SU-DHL-6 (cell line): ENCODE results near the gene CTNND2.

Experiments used
- H2AFZ ChIP-seq: fragments of 200-600 bp; sonication (generic); 2 replicates; pipeline ENCODE4 v1.6.1; 2014; ENCODE audit warnings: low read depth, mild to moderate bottlenecking, moderate library complexity, mixed read lengths, antibody characterized with exemption, low read length; ENCODE audit not compliant: severe bottlenecking
- H3F3A ChIP-seq: fragments of 200-600 bp; shearing (Covaris generic); 2 replicates; pipeline ENCODE4 v1.6.0; 2016; ENCODE audit warnings: antibody characterized with exemption, mild to moderate bottlenecking; ENCODE audit not compliant: insufficient read depth
- H3K27ac ChIP-seq: fragments of 200-600 bp; sonication (generic); 2 replicates; pipeline ENCODE4 v1.5.1; 2016; ENCODE audit warnings: low read depth, mild to moderate bottlenecking, low read length, moderate library complexity, mixed read lengths
- H3K27me3 ChIP-seq: fragments of 200-600 bp; sonication (generic), shearing (Covaris generic); 2 replicates; pipeline ENCODE4 v1.6.0; 2014; ENCODE audit warnings: mild to moderate bottlenecking, low read length
- H3K36me3 ChIP-seq: fragments of 200-600 bp; sonication (generic); 2 replicates; pipeline ENCODE4 v1.6.1; 2014; ENCODE audit warnings: mild to moderate bottlenecking, low read length, mixed read lengths
- H3K4me2 ChIP-seq: fragments of 300-600, 200-600 bp; shearing (Covaris generic), sonication (generic); 2 replicates; pipeline ENCODE4 v1.6.0; 2014; ENCODE audit warnings: low read length, low read depth, mild to moderate bottlenecking; ENCODE audit not compliant: poor library complexity, severe bottlenecking
- H3K4me3 ChIP-seq: fragments of 200-600 bp; sonication (generic); 2 replicates; pipeline ENCODE4 v1.5.1; 2014; ENCODE audit warnings: antibody characterized with exemption, low read length, mild to moderate bottlenecking, mixed read lengths; ENCODE audit not compliant: insufficient read depth, poor library complexity, severe bottlenecking
- H3K79me2 ChIP-seq: fragments of 200-600 bp; sonication (generic); 2 replicates; pipeline ENCODE4 v1.6.1; 2014; ENCODE audit warnings: mild to moderate bottlenecking, low read length, moderate library complexity; ENCODE audit not compliant: insufficient read depth
- H3K9ac ChIP-seq: fragments of 200-600 bp; sonication (generic); 2 replicates; pipeline ENCODE4 v1.7.0; 2014; ENCODE audit warnings: mild to moderate bottlenecking, low read length
- H3K9me2 ChIP-seq: fragments of 200-600 bp; sonication (generic); replicated peaks from 2 replicates; pipeline ENCODE4 v1.6.1; 2014; ENCODE audit warnings: low read length; ENCODE audit not compliant: insufficient read depth
- H3K9me3 ChIP-seq: fragments of 200-600 bp; sonication (generic); 2 replicates; pipeline ENCODE4 v1.6.1; 2014; ENCODE audit warnings: low read length, mixed read lengths; ENCODE audit not compliant: insufficient read depth
- H4K20me1 ChIP-seq: fragments of 200-600 bp; sonication (generic); 2 replicates; pipeline ENCODE4 v1.6.1; 2014; ENCODE audit warnings: low read depth, mild to moderate bottlenecking, antibody characterized with exemption, low read length, moderate library complexity, mixed read lengths
- EZH2phosphoT487 ChIP-seq: fragments of 200-600 bp; sonication (generic), shearing (Covaris generic); conservative IDR thresholded peaks from 2 replicates; pipeline ENCODE4 v1.6.1; 2018; ENCODE audit warnings: mild to moderate bottlenecking, antibody characterized with exemption, low read length, moderate library complexity, mixed read lengths
- TF ChIP-seq, protein P1 (sequence below): fragments of 200-600 bp; sonication (generic); IDR thresholded peaks from one replicate; pipeline ENCODE4 v1.5.1; 2017; ENCODE audit warnings: antibody characterized with exemption, mild to moderate bottlenecking, low read length, moderate library complexity; ENCODE audit not compliant: insufficient read depth, poor library complexity, severe bottlenecking

Gene CTNND2

DNA sequence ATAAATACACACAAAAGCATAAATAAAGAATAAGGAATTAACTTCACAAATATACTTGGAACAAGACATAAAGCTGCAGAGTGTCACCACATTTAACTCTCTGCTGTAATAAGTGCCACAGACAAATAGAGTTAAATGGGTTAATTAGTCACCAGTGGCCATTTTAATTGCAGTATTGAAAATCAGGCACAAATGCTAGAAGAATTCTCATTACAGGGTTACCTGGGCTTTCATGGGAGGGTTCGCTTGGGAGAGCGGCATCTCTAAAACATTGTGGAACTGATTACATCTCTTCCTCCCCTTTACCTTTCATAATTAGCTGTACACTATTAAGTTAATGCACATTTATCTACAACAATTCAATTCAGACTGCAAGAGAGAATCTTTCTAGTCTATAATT, 637.9 kb downstream of the CTNND2 start:
- no peak overlapping the region for H3K27ac ChIP-seq
- H3F3A ChIP-seq, result no peaks in the 10 kb centered on the region
- no peaks in the 10 kb centered on the region for H3K36me3 ChIP-seq
- TF ChIP-seq EZH2phosphoT487, result no peak
- TF ChIP-seq, protein P1, sequence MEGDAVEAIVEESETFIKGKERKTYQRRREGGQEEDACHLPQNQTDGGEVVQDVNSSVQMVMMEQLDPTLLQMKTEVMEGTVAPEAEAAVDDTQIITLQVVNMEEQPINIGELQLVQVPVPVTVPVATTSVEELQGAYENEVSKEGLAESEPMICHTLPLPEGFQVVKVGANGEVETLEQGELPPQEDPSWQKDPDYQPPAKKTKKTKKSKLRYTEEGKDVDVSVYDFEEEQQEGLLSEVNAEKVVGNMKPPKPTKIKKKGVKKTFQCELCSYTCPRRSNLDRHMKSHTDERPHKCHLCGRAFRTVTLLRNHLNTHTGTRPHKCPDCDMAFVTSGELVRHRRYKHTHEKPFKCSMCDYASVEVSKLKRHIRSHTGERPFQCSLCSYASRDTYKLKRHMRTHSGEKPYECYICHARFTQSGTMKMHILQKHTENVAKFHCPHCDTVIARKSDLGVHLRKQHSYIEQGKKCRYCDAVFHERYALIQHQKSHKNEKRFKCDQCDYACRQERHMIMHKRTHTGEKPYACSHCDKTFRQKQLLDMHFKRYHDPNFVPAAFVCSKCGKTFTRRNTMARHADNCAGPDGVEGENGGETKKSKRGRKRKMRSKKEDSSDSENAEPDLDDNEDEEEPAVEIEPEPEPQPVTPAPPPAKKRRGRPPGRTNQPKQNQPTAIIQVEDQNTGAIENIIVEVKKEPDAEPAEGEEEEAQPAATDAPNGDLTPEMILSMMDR, result no peak
- no peaks in the 10 kb centered on the region for H3K27me3 ChIP-seq
- H3K4me2 ChIP-seq, result no peak overlapping the region
- H4K20me1 ChIP-seq, result no peaks in the 10 kb centered on the region
- no peaks in the 10 kb centered on the region for H3K9me3 ChIP-seq
- no peak overlapping the region for H3K4me3 ChIP-seq
- H3K9ac ChIP-seq, result no peak overlapping the region
- no peak overlapping the region for H2AFZ ChIP-seq
- H3K79me2 ChIP-seq, result no peaks in the 10 kb centered on the region
- H3K9me2 ChIP-seq, result no peaks in the 10 kb centered on the region

DNA sequence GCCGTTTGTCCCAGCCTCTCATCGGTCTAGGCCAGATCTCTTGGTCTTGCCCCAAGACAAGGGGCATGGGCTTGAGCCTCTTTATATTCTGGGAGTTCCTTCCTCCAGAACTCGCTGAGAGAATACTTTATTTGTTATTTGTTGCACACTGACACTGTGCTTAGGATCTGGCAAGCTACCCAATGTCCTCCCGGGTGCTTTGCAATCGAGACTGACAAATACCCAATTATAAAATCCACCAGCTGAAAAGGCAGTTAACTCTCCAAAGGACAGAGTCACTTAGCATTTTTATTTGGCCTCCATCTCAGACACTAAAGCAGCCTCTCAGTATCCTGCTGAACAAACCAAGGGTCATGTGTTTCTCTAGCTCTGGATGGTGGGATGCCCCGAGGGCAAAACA, 643.0 kb downstream of the CTNND2 start:
- Histone ChIP-seq H3K36me3 (no peaks in the 10 kb centered on the region), H3K27ac (no peak overlapping the region), H3K4me2 (no peak overlapping the region), H3K9me3 (no peaks in the 10 kb centered on the region), H3K4me3 (no peak overlapping the region), H3K9ac (no peak overlapping the region), H4K20me1 (no peaks in the 10 kb centered on the region), H2AFZ (no peak overlapping the region), H3K79me2 (no peaks in the 10 kb centered on the region), H3F3A (no peaks in the 10 kb centered on the region), H3K9me2 (no peaks in the 10 kb centered on the region), H3K27me3 (no peaks in the 10 kb centered on the region)
- TF ChIP-seq, protein P1, result no peak
- no peak for TF ChIP-seq EZH2phosphoT487

DNA sequence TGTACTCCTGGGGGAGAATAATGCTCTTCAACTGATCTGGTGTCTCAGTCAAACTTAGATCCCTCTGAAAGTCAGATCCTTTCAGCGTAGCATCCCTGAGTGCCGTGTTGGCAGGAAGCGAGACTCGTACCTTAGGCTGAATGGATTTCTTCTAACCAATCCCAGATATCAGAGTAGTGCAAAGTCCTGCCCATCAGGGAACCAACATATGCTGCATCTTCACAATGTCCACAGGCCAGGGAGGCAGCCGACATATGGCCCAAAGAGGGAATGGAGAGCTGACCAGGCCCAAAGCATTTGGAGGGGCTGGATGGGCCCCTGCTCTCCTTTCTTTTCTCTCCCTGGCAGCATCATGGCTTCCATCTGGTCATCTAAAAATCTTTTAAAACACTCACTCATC, 646.2 kb downstream of the CTNND2 start:
- Histone ChIP-seq H3K36me3 (no peaks in the 10 kb centered on the region), H2AFZ (no peak overlapping the region), H3K9me3 (no peaks in the 10 kb centered on the region), H3K4me2 (no peak overlapping the region), H3F3A (no peaks in the 10 kb centered on the region), H4K20me1 (no peaks in the 10 kb centered on the region), H3K79me2 (no peaks in the 10 kb centered on the region), H3K27me3 (no peaks in the 10 kb centered on the region), H3K9me2 (no peaks in the 10 kb centered on the region), H3K4me3 (no peak overlapping the region), H3K27ac (no peak overlapping the region), H3K9ac (no peak overlapping the region)
- TF ChIP-seq, protein P1, result no peak
- TF ChIP-seq EZH2phosphoT487, result no peak

DNA sequence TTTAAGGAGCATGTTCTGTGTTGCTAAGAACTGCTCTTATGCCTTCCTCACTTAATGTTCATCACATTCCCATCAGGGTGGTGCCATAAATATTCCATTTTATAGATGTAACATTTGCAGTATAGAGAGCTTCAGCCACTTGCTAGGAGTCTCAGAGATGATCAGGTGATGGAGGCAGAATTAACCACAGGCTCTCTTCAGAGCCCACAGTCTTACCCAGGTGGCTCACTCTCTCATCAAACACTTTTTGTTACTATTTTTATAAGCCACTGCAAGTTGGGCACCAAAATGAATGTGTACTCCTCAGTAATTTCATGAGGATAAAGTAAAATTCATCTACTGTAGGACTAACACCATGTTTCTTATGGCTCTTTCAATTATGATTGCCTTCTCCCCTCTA, 651.7 kb downstream of the CTNND2 start:
- no peaks in the 10 kb centered on the region for H3K9me3 ChIP-seq
- H3K4me3 ChIP-seq, result no peak overlapping the region
- no peaks in the 10 kb centered on the region for H3K27me3 ChIP-seq
- no peaks in the 10 kb centered on the region for H3K9me2 ChIP-seq
- H3F3A ChIP-seq, result no peaks in the 10 kb centered on the region
- H4K20me1 ChIP-seq, result no peaks in the 10 kb centered on the region
- no peak overlapping the region for H3K27ac ChIP-seq
- H3K36me3 ChIP-seq, result no peaks in the 10 kb centered on the region
- TF ChIP-seq EZH2phosphoT487, result no peak
- TF ChIP-seq, protein P1, result no peak
- H3K9ac ChIP-seq, result no peak overlapping the region
- no peak overlapping the region for H3K4me2 ChIP-seq
- no peaks in the 10 kb centered on the region for H3K79me2 ChIP-seq
- H2AFZ ChIP-seq, result no peak overlapping the region
